ENCODE data around the gene FAM3C. TPM values are rescaled to one million over a fixed set of nuclear protein-coding genes. Genes with fewer than 3 reads are reported as not detected.

Gene FAM3C
- total and polyA plus RNA-seq, 10 of the 15 experiments (the other 5 are each of a cell fraction or from before 2014, with no cell fraction given), result 11.0 to 110 (median 27.8) TPM

- ChIA-PET RAD21 (ENCODE audit: unreplicated experiment) (no interaction called here), SMC1A (ENCODE audit: uncharacterized antibody, unreplicated experiment) (interaction anchor here (1.1 kb wide), 1 partner anchor 11 kb away, joined by 4 read pairs; no protein-coding TSS in a partner anchor), CTCF (interaction anchor here (1.6 to 1.9 kb wide), 3 partner anchors 11 to 52 kb away, joined by 3 to 8 read pairs (median 4); partner anchors contain the start of gene FAM3C), POLR2A (no interaction called here)
- in situ Hi-C loops (cut with MboI), result no loop called here
- no peak overlapping the region for H3K27ac ChIP-seq (ENCODE audit: control insufficient read depth, insufficient read depth)
- H3K4me1 ChIP-seq (ENCODE audit: control insufficient read depth, insufficient read depth, low read length), result no peaks in the 10 kb centered on the region
- FAIRE-seq, result no peak
- H3K27me3 ChIP-seq (replicated peaks in 1 of 2; ENCODE audit: control insufficient read depth in 2 of 2, insufficient read depth in 2 of 2, low read length in 1 of 2), result no peaks in the 10 kb centered on the region
- no peaks in the 10 kb centered on the region for H3K36me3 ChIP-seq (ENCODE audit: control insufficient read depth in 2 of 2, insufficient read depth in 2 of 2, low read length in 1 of 2)
- H3K79me2 ChIP-seq (ENCODE audit: control insufficient read depth, insufficient read depth, low read length), result no peaks in the 10 kb centered on the region
- H3K9ac ChIP-seq (ENCODE audit: control insufficient read depth, insufficient read depth, low read length), result no peak overlapping the region
- no peak overlapping the region for H3K4me3 ChIP-seq
- no peaks in the 10 kb centered on the region for H4K20me1 ChIP-seq (ENCODE audit: control insufficient read depth, insufficient read depth)
- H3K9me3 ChIP-seq (replicated peaks; ENCODE audit: control insufficient read depth, insufficient read depth, low read length), result no peaks in the 10 kb centered on the region
- H3K4me2 ChIP-seq (ENCODE audit: control insufficient read depth, insufficient read depth), result no peak overlapping the region
- no peak for DNase-seq (ENCODE audit: low read depth, low spot score)
- WGBS (ENCODE audit: insufficient coverage, insufficient replicate concordance, low lambda C conversion rate, missing lambda C conversion rate), result 47% methylated on average over 6 of the region's 6 CpGs
- no peak for TF ChIP-seq NFIC (IDR thresholded peaks at IDR 0.05; ENCODE audit: low read depth, low read length)
- TF ChIP-seq LARP7 (IDR thresholded peaks at IDR 0.05), result no peak
- no peak for TF ChIP-seq PAX8 (IDR thresholded peaks at IDR 0.05)
- no peak for TF ChIP-seq KLF5 (IDR thresholded peaks at IDR 0.05; ENCODE audit: partially characterized antibody)
- no peak overlapping the region for H2AFZ ChIP-seq (ENCODE audit: control insufficient read depth, low read depth, low read length)
- intact Hi-C loops (cut with micrococcal nuclease; ENCODE audit: unreplicated experiment), result no loop called here
- no TSS peak for BruUV-seq (replicated peaks)
- ATAC-seq, result no peak
Measured at GRCh38 chr7:121419201-121420148, 23.4 kb upstream of the FAM3C start.

DNA sequence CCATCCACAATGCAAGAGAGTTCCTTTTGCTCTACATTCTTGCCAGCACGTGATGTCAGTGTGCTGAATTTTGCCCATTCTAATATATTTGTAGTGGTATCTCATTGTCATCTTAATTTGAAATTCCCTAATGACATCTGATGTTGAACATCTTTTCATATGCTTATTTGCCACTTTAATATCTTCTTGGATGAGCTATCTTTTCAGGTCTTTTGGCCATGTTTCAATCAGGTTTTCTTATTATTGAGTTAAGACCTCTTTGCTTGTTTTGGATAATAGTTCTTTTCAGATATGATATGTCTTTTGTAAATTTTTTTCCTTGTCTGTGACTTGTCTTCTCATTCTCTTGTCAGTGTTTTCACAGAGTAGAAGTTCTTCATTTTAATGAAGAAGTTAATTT lies 20.4 kb upstream of the FAM3C start:
- no peaks in the 10 kb centered on the region for H3K27me3 ChIP-seq (replicated peaks in 1 of 2; ENCODE audit: control insufficient read depth in 2 of 2, insufficient read depth in 2 of 2, low read length in 1 of 2)
- SMC1A ChIA-PET (ENCODE audit: uncharacterized antibody, unreplicated experiment), result no interaction called here
- 64% methylated on average over 1 of the region's 1 CpG for WGBS (ENCODE audit: insufficient coverage, insufficient replicate concordance, low lambda C conversion rate, missing lambda C conversion rate)

More for the DNA sequence above, 20.4 kb upstream of the FAM3C start:
- H3K4me3 ChIP-seq, result no peak overlapping the region
- no peak for FAIRE-seq
- DNase-seq (ENCODE audit: low read depth, low spot score), result no peak
- no peak for ATAC-seq
- CTCF ChIA-PET, result interaction anchor here (0.6 kb wide), 1 partner anchor 46 kb away, joined by 3 read pairs; no protein-coding TSS in a partner anchor
- H3K4me2 ChIP-seq (ENCODE audit: control insufficient read depth, insufficient read depth), result no peak overlapping the region
- no peaks in the 10 kb centered on the region for H3K4me1 ChIP-seq (ENCODE audit: control insufficient read depth, insufficient read depth, low read length)
- in situ Hi-C loops (cut with MboI), result no loop called here
- H3K79me2 ChIP-seq (ENCODE audit: control insufficient read depth, insufficient read depth, low read length), result no peaks in the 10 kb centered on the region
- no TSS peak for BruUV-seq (replicated peaks)
- no peak for TF ChIP-seq POLR2AphosphoS2 (IDR thresholded peaks at IDR 0.05; ENCODE audit: low read depth, low read length)
- TF ChIP-seq KAT2A (conservative IDR thresholded peaks at IDR 0.05; ENCODE audit: control insufficient read depth, low read depth, low read length), result no peak
- no peak for TF ChIP-seq HCFC1 (IDR thresholded peaks at IDR 0.05; ENCODE audit: low read length)
- TF ChIP-seq HDGF (IDR thresholded peaks at IDR 0.05), result no peak
- no peak for TF ChIP-seq SIN3A (IDR thresholded peaks at IDR 0.05; ENCODE audit: low read depth, low read length)
- no peak for TF ChIP-seq SUPT20H (IDR thresholded peaks at IDR 0.05; ENCODE audit: borderline replicate concordance, control insufficient read depth, low read depth, low read length)
- POLR2A ChIA-PET, result no interaction called here
- H3K36me3 ChIP-seq (ENCODE audit: control insufficient read depth in 2 of 2, insufficient read depth in 2 of 2, low read length in 1 of 2), result no peaks in the 10 kb centered on the region
- H3K9me3 ChIP-seq (replicated peaks; ENCODE audit: control insufficient read depth, insufficient read depth, low read length), result no peaks in the 10 kb centered on the region
- no peak overlapping the region for H3K27ac ChIP-seq (ENCODE audit: control insufficient read depth, insufficient read depth)
- H3K9ac ChIP-seq (ENCODE audit: control insufficient read depth, insufficient read depth, low read length), result no peak overlapping the region
- H2AFZ ChIP-seq (ENCODE audit: control insufficient read depth, low read depth, low read length), result no peak overlapping the region
- H4K20me1 ChIP-seq (ENCODE audit: control insufficient read depth, insufficient read depth), result no peaks in the 10 kb centered on the region
- intact Hi-C loops (cut with micrococcal nuclease; ENCODE audit: unreplicated experiment), result no loop called here
- RAD21 ChIA-PET (ENCODE audit: unreplicated experiment), result no interaction called here

Data from GM12878 (cell line).